ENCODE data around the gene RDX. TPM values are rescaled to one million over a fixed set of nuclear protein-coding genes. Genes with fewer than 3 reads are reported as not detected.

The RDX gene
- total and polyA plus RNA-seq, 2 of the 13 experiments (the other 11 are each of a cell fraction or from before 2014, with no cell fraction given), result 20.7 to 63.1 TPM

DNA sequence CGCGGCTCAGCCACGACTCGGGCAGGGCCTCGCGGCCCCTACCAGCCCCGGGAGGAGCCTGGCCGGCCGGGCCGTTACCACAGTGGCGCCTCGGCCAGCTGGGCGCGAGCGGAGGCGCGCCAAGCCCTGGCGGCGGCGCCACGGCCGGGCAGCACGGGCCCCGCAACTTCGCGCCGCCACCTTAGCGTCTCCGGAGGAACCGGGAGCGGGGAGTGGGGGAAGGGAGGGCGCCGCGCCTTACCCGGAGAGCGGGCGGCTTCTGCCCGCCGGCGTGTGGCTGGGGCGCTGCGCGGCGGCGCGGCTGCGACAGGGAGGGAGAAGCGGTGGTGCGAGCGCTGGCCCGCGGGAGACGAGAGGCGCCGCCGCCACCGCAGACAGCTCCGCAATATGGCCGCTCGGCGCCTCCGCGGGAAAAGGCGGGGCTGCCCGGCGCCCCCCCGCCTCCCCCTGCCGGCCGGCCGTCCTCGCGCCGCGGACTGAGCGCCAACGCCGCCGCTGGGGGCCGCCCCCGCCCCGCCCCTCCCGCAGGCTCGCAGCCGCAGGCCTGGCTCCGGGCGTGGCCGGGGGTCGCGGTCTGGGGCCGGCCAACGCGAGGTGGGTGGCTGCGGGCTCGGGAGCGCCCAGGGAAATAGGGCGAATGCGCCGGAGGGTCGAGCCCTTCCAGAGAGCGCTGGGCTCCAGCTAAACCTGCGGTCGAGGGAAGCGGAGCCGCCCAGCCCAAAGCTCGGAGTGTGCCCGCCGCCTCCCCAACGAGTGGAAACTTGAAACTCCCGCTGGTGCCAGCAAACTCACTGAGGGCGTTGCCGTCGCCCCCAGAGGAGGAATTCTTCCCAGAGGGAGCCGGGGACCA is at the start of gene RDX (continued):
- TF ChIP-seq MIXL1 (CRISPR knock-in tag; IDR thresholded peaks at IDR 0.05) (no peak), ZNF572 (CRISPR knock-in tag; IDR thresholded peaks at IDR 0.05) (no peak), STAG1 (CRISPR knock-in tag; IDR thresholded peaks at IDR 0.05) (no peak), ZNF598 (CRISPR knock-in tag; IDR thresholded peaks at IDR 0.05; ENCODE audit: borderline replicate concordance) (peak; percentile 31; the same call in 1 of the 2 replicates), ZNF883 (CRISPR knock-in tag; IDR thresholded peaks at IDR 0.05; ENCODE audit: not compliant biosample characterization) (no peak), ZNF746 (CRISPR knock-in tag; IDR thresholded peaks at IDR 0.05) (no peak), CHCHD3 (CRISPR knock-in tag; IDR thresholded peaks at IDR 0.05) (no peak; the same call in 1 of the 2 replicates), ZFP36 (IDR thresholded peaks at IDR 0.05; ENCODE audit: borderline replicate concordance, low read depth, low read length, partially characterized antibody) (no peak), CHD4 (IDR thresholded peaks at IDR 0.05; ENCODE audit: borderline replicate concordance, low read length) (no peak), HNF4G (IDR thresholded peaks at IDR 0.05; ENCODE audit: borderline replicate concordance, low read depth, low read length) (no peak), HNF4G (CRISPR knock-in tag; IDR thresholded peaks at IDR 0.05; ENCODE audit: borderline replicate concordance, low read depth) (0 out of 2 replicates have a peak, but pooled peaks have one; percentile 24), IKZF4 (CRISPR knock-in tag; IDR thresholded peaks at IDR 0.05; ENCODE audit: borderline replicate concordance, low read depth, not compliant biosample characterization) (no peak), TARDBP (CRISPR knock-in tag; IDR thresholded peaks at IDR 0.05) (no peak)
- TF ChIP-seq, protein P1, sequence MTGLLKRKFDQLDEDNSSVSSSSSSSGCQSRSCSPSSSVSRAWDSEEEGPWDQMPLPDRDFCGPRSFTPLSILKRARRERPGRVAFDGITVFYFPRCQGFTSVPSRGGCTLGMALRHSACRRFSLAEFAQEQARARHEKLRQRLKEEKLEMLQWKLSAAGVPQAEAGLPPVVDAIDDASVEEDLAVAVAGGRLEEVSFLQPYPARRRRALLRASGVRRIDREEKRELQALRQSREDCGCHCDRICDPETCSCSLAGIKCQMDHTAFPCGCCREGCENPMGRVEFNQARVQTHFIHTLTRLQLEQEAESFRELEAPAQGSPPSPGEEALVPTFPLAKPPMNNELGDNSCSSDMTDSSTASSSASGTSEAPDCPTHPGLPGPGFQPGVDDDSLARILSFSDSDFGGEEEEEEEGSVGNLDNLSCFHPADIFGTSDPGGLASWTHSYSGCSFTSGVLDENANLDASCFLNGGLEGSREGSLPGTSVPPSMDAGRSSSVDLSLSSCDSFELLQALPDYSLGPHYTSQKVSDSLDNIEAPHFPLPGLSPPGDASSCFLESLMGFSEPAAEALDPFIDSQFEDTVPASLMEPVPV (CRISPR knock-in tag; IDR thresholded peaks at IDR 0.05), result no peak; the same call in 1 of the 2 replicates
- TF ChIP-seq, protein P2, sequence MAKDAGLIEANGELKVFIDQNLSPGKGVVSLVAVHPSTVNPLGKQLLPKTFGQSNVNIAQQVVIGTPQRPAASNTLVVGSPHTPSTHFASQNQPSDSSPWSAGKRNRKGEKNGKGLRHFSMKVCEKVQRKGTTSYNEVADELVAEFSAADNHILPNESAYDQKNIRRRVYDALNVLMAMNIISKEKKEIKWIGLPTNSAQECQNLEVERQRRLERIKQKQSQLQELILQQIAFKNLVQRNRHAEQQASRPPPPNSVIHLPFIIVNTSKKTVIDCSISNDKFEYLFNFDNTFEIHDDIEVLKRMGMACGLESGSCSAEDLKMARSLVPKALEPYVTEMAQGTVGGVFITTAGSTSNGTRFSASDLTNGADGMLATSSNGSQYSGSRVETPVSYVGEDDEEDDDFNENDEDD (CRISPR knock-in tag; IDR thresholded peaks at IDR 0.05; ENCODE audit: borderline replicate concordance), result peak; percentile 34; the same call in 1 of the 2 replicates
- TF ChIP-seq, protein P3, sequence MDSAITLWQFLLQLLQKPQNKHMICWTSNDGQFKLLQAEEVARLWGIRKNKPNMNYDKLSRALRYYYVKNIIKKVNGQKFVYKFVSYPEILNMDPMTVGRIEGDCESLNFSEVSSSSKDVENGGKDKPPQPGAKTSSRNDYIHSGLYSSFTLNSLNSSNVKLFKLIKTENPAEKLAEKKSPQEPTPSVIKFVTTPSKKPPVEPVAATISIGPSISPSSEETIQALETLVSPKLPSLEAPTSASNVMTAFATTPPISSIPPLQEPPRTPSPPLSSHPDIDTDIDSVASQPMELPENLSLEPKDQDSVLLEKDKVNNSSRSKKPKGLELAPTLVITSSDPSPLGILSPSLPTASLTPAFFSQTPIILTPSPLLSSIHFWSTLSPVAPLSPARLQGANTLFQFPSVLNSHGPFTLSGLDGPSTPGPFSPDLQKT (CRISPR knock-in tag; IDR thresholded peaks at IDR 0.05; ENCODE audit: borderline replicate concordance), result no peak
- TF ChIP-seq, protein P4, sequence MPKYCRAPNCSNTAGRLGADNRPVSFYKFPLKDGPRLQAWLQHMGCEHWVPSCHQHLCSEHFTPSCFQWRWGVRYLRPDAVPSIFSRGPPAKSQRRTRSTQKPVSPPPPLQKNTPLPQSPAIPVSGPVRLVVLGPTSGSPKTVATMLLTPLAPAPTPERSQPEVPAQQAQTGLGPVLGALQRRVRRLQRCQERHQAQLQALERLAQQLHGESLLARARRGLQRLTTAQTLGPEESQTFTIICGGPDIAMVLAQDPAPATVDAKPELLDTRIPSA (CRISPR knock-in tag; IDR thresholded peaks at IDR 0.05; ENCODE audit: borderline replicate concordance), result no peak
- TF ChIP-seq, protein P5, sequence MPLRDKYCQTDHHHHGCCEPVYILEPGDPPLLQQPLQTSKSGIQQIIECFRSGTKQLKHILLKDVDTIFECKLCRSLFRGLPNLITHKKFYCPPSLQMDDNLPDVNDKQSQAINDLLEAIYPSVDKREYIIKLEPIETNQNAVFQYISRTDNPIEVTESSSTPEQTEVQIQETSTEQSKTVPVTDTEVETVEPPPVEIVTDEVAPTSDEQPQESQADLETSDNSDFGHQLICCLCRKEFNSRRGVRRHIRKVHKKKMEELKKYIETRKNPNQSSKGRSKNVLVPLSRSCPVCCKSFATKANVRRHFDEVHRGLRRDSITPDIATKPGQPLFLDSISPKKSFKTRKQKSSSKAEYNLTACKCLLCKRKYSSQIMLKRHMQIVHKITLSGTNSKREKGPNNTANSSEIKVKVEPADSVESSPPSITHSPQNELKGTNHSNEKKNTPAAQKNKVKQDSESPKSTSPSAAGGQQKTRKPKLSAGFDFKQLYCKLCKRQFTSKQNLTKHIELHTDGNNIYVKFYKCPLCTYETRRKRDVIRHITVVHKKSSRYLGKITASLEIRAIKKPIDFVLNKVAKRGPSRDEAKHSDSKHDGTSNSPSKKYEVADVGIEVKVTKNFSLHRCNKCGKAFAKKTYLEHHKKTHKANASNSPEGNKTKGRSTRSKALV (CRISPR knock-in tag; IDR thresholded peaks at IDR 0.05), result no peak
- TF ChIP-seq, protein P6, sequence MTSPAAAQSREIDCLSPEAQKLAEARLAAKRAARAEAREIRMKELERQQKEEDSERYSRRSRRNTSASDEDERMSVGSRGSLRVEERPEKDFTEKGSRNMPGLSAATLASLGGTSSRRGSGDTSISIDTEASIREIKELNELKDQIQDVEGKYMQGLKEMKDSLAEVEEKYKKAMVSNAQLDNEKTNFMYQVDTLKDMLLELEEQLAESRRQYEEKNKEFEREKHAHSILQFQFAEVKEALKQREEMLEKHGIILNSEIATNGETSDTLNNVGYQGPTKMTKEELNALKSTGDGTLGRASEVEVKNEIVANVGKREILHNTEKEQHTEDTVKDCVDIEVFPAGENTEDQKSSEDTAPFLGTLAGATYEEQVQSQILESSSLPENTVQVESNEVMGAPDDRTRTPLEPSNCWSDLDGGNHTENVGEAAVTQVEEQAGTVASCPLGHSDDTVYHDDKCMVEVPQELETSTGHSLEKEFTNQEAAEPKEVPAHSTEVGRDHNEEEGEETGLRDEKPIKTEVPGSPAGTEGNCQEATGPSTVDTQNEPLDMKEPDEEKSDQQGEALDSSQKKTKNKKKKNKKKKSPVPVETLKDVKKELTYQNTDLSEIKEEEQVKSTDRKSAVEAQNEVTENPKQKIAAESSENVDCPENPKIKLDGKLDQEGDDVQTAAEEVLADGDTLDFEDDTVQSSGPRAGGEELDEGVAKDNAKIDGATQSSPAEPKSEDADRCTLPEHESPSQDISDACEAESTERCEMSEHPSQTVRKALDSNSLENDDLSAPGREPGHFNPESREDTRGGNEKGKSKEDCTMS (CRISPR knock-in tag; conservative IDR thresholded peaks at IDR 0.05), result no peak

Data from HepG2 (cell line).